ENCODE measurements around the gene SLC22A23.
A peak's percentile ranks its signal among the peaks of the same experiment; 100 is the strongest.

SLC22A23 gene

GRCh38 chr6:3233321-3233720, 223.5 kb downstream of the SLC22A23 start:
- TF ChIP-seq, protein P1, sequence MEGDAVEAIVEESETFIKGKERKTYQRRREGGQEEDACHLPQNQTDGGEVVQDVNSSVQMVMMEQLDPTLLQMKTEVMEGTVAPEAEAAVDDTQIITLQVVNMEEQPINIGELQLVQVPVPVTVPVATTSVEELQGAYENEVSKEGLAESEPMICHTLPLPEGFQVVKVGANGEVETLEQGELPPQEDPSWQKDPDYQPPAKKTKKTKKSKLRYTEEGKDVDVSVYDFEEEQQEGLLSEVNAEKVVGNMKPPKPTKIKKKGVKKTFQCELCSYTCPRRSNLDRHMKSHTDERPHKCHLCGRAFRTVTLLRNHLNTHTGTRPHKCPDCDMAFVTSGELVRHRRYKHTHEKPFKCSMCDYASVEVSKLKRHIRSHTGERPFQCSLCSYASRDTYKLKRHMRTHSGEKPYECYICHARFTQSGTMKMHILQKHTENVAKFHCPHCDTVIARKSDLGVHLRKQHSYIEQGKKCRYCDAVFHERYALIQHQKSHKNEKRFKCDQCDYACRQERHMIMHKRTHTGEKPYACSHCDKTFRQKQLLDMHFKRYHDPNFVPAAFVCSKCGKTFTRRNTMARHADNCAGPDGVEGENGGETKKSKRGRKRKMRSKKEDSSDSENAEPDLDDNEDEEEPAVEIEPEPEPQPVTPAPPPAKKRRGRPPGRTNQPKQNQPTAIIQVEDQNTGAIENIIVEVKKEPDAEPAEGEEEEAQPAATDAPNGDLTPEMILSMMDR (IDR thresholded peaks at IDR 0.05; ENCODE audit: low read depth, low read length, poor library complexity, severe bottlenecking) = no peak
- TF ChIP-seq EZH2phosphoT487 (IDR thresholded peaks at IDR 0.05; ENCODE audit: borderline replicate concordance, low read length) = no peak
- peaks cover 5% of the 10 kb centered on the region for H3F3A ChIP-seq (ENCODE audit: control insufficient read depth, insufficient read depth)

GRCh38 chr6:3232017-3232945, 224.6 kb downstream of the SLC22A23 start:
- TF ChIP-seq EZH2phosphoT487 (IDR thresholded peaks at IDR 0.05; ENCODE audit: borderline replicate concordance, low read length) = no peak
- TF ChIP-seq, protein P1 (IDR thresholded peaks at IDR 0.05; ENCODE audit: low read depth, low read length, poor library complexity, severe bottlenecking) = no peak
- H3K9me2 ChIP-seq (replicated peaks; ENCODE audit: control insufficient read depth, low read length) = no peaks in the 10 kb centered on the region

More at GRCh38 chr6:3233321-3233720, 223.5 kb downstream of the SLC22A23 start:
- no peaks in the 10 kb centered on the region for H3K9me2 ChIP-seq (replicated peaks; ENCODE audit: control insufficient read depth, low read length)
- H3K4me3 ChIP-seq (ENCODE audit: low read length) = no peak overlapping the region
- no peaks in the 10 kb centered on the region for H3K9me3 ChIP-seq (ENCODE audit: control insufficient read depth, insufficient read depth, low read length)
- peaks cover 8% of the 10 kb centered on the region; the same call in 1 of the 2 replicates for H4K20me1 ChIP-seq (ENCODE audit: control insufficient read depth, insufficient read depth, low read depth, low read length)
- no peak overlapping the region for H3K4me2 ChIP-seq (ENCODE audit: low read length)
- H3K27ac ChIP-seq (ENCODE audit: low read depth, low read length) = no peak overlapping the region
- H3K27me3 ChIP-seq (ENCODE audit: control insufficient read depth, low read length) = peaks cover 60% of the 10 kb centered on the region
- H3K36me3 ChIP-seq (ENCODE audit: control insufficient read depth, low read length) = no peaks in the 10 kb centered on the region
- H3K4me1 ChIP-seq (ENCODE audit: control insufficient read depth, low read length) = peaks cover 64% of the 10 kb centered on the region
- H3K79me2 ChIP-seq (ENCODE audit: control insufficient read depth, low read length) = no peaks in the 10 kb centered on the region

DNA sequence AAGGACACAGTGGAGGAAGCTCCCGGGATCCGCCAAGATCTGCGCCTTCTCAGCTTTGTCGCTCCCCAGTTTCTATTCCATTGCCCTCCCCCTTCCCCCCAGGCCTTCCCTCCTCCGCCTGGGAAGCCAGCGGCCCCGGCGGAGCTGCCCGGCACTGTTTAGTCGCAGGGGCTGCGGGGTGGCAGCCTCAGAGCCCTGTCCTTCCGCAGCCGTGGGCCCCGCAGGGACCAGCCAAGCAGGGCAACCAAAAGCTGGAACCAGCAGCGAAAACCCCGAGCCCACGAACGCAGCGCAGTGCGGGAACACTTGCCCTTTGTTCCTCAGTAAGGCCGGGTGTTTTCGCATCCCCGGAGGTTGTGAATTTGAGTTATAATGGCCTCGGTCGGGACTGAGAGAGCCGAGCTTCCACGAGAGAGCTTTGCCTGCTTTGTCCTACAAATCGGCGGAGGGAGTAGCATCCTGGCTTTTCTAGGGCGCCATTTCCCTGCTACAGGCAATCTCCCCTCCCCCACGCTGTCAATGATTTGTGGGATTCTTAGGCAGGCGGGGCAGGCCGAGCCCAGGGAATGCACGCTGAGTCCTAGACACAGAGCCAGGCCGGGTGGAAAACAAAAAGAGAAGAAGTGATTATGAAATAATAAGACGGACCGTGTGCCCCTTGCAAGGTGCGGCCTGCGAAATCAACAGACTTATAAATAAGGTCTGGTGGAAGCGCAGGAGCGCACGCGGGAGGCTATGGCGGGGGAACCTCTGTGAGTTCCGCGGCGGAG, 225.4 kb downstream of the SLC22A23 start:
- peaks cover 10% of the 10 kb centered on the region; the same call in 1 of the 2 replicates for H4K20me1 ChIP-seq (ENCODE audit: control insufficient read depth, insufficient read depth, low read depth, low read length)
- H3K9me2 ChIP-seq (replicated peaks; ENCODE audit: control insufficient read depth, low read length) = no peaks in the 10 kb centered on the region
- no peaks in the 10 kb centered on the region for H3K9me3 ChIP-seq (ENCODE audit: control insufficient read depth, insufficient read depth, low read length)
- H3K27ac ChIP-seq (ENCODE audit: low read depth, low read length) = no peak overlapping the region
- H3F3A ChIP-seq (ENCODE audit: control insufficient read depth, insufficient read depth) = peaks cover 5% of the 10 kb centered on the region
- peaks cover 66% of the 10 kb centered on the region for H3K4me1 ChIP-seq (ENCODE audit: control insufficient read depth, low read length)
- H3K79me2 ChIP-seq (ENCODE audit: control insufficient read depth, low read length) = no peaks in the 10 kb centered on the region
- no peaks in the 10 kb centered on the region for H3K36me3 ChIP-seq (ENCODE audit: control insufficient read depth, low read length)
- H3K4me2 ChIP-seq (ENCODE audit: low read length) = peak overlapping the region; percentile 10
- TF ChIP-seq, protein P1 (IDR thresholded peaks at IDR 0.05; ENCODE audit: low read depth, low read length, poor library complexity, severe bottlenecking) = no peak
- peak; percentile 70 for TF ChIP-seq EZH2phosphoT487 (IDR thresholded peaks at IDR 0.05; ENCODE audit: borderline replicate concordance, low read length)
- H3K27me3 ChIP-seq (ENCODE audit: control insufficient read depth, low read length) = peaks cover 78% of the 10 kb centered on the region
- peak overlapping the region; percentile 7; the same call in 1 of the 2 replicates for H3K4me3 ChIP-seq (ENCODE audit: low read length)

More at GRCh38 chr6:3232017-3232945, 224.6 kb downstream of the SLC22A23 start:
- Histone ChIP-seq H3F3A (ENCODE audit: control insufficient read depth, insufficient read depth) (peaks cover 5% of the 10 kb centered on the region), H3K4me3 (ENCODE audit: low read length) (no peak overlapping the region), H3K36me3 (ENCODE audit: control insufficient read depth, low read length) (no peaks in the 10 kb centered on the region), H3K27ac (ENCODE audit: low read depth, low read length) (no peak overlapping the region), H3K79me2 (ENCODE audit: control insufficient read depth, low read length) (no peaks in the 10 kb centered on the region), H3K4me1 (ENCODE audit: control insufficient read depth, low read length) (peaks cover 64% of the 10 kb centered on the region), H3K27me3 (ENCODE audit: control insufficient read depth, low read length) (peaks cover 69% of the 10 kb centered on the region), H4K20me1 (ENCODE audit: control insufficient read depth, insufficient read depth, low read depth, low read length) (peaks cover 8% of the 10 kb centered on the region; the same call in 1 of the 2 replicates), H3K9me3 (ENCODE audit: control insufficient read depth, insufficient read depth, low read length) (no peaks in the 10 kb centered on the region), H3K4me2 (ENCODE audit: low read length) (peak overlapping the region; percentile 10; the same call in 1 of the 2 replicates)

All from DOHH2 (cell line).